GM12878 (cell line): ENCODE data around the gene SOX12. TPM values are rescaled to one million over a fixed set of nuclear protein-coding genes. Genes with fewer than 3 reads are reported as not detected.

Experiments used
- ATAC-seq: fragments of 200-7000 bp; cut with Tn5 transposase; 3 replicates; pipeline ENCODE4 v1.9.1; 2020; ENCODE audit warnings: mild to moderate bottlenecking, moderate library complexity
- BruUV-seq: library from RNA; stranded (reverse); fragments of 400-500 nt; replicated peaks from 2 replicates; lab custom pipeline; 2021; lab: Mats Ljungman, UMichigan
- CTCF ChIA-PET: fragments of 300-600 bp; sonication (Branson Sonifier 250); formaldehyde crosslinking; extraction: SDS; loops from one replicate; lab custom pipeline; 2021; ENCODE audit warnings: inconsistent platforms; lab: Yijun Ruan, JAX
- POLR2A ChIA-PET: fragments of 350-600 bp; formaldehyde crosslinking; extraction: SDS; loops from one replicate; lab custom pipeline; 2021; ENCODE audit warnings: inconsistent platforms; lab: Charles Lee
- RAD21 ChIA-PET: fragments of 300-600 bp; sonication (Branson Sonifier 250); formaldehyde crosslinking; loops from one replicate; lab custom pipeline; 2023; ENCODE audit warnings: antibody characterized with exemption; ENCODE audit not compliant: unreplicated experiment; lab: Charles Lee
- SMC1A ChIA-PET: fragments of 300-600 bp; sonication (Branson Sonifier 250); formaldehyde crosslinking; loops from one replicate; lab custom pipeline; 2023; ENCODE audit not compliant: unreplicated experiment, uncharacterized antibody; lab: Charles Lee
- DNase-seq: peaks from one replicate; pipeline ENCODE4 v3.0.0-alpha.2; 2011; ENCODE audit warnings: low read depth, low spot score
- FAIRE-seq: peaks from 3 replicates; lab custom pipeline; 2011; peaks lifted over from hg19 to GRCh38; lab: Jason Lieb, UNC
- H2AFZ ChIP-seq: 2 replicates; pipeline ENCODE4 v1.6.0; 2011; ENCODE audit warnings: low read depth, low read length, control low read depth; ENCODE audit not compliant: control insufficient read depth
- H3K27ac ChIP-seq: 2 replicates; pipeline ENCODE4 v1.5.1; 2011; ENCODE audit warnings: control low read depth; ENCODE audit not compliant: control insufficient read depth, insufficient read depth
- H3K27me3 ChIP-seq, 2 experiments: replicated peaks in 1 of 2; 2 replicates each; pipeline versions ENCODE4 v1.6.0 to v1.6.1; 2011; ENCODE audit warnings: low read length in 1 of 2; ENCODE audit not compliant: control insufficient read depth in 2 of 2, insufficient read depth in 2 of 2
- H3K36me3 ChIP-seq, 2 experiments: 2 replicates each; pipeline ENCODE4 v1.5.1; 2011; ENCODE audit warnings: low read length in 1 of 2; ENCODE audit not compliant: control insufficient read depth in 2 of 2, insufficient read depth in 2 of 2
- H3K4me1 ChIP-seq: 2 replicates; pipeline ENCODE4 v1.6.1; 2011; ENCODE audit warnings: mild to moderate bottlenecking, low read length, moderate library complexity, mixed read lengths; ENCODE audit not compliant: control insufficient read depth, insufficient read depth
- H3K4me2 ChIP-seq: 2 replicates; pipeline ENCODE4 v1.6.0; 2011; ENCODE audit warnings: control low read depth; ENCODE audit not compliant: control insufficient read depth, insufficient read depth
- H3K4me3 ChIP-seq: fragments of 200-600 bp; sonication (generic); 2 replicates; pipeline ENCODE4 v1.5.1; 2016
- H3K79me2 ChIP-seq: 2 replicates; pipeline ENCODE4 v1.6.0; 2011; ENCODE audit warnings: low read length; ENCODE audit not compliant: control insufficient read depth, insufficient read depth
- H3K9ac ChIP-seq: 2 replicates; pipeline ENCODE4 v1.8.0; 2011; ENCODE audit warnings: low read length, control low read depth, mixed read lengths; ENCODE audit not compliant: control insufficient read depth, insufficient read depth
- H3K9me3 ChIP-seq: replicated peaks from 3 replicates; pipeline ENCODE4 v1.5.1; 2011; ENCODE audit warnings: mild to moderate bottlenecking, low read length; ENCODE audit not compliant: control insufficient read depth, insufficient read depth
- H4K20me1 ChIP-seq: 2 replicates; pipeline ENCODE4 v1.6.0; 2011; ENCODE audit not compliant: control insufficient read depth, insufficient read depth
- ATF3 ChIP-seq: IDR thresholded peaks from 2 replicates; pipeline ENCODE4 v1.6.1; 2011; ENCODE audit warnings: low read depth, mild to moderate bottlenecking, low read length, moderate library complexity, borderline replicate concordance; ENCODE audit errors: extremely low read depth
- CBX3 ChIP-seq: fragments of 200-600 bp; sonication (generic); IDR thresholded peaks from 2 replicates; pipeline ENCODE4 v1.6.1; 2016; ENCODE audit warnings: low read depth, borderline replicate concordance
- CEBPZ ChIP-seq: fragments of 150-350 bp; IDR thresholded peaks from 2 replicates; pipeline ENCODE4 v1.6.1; 2016; ENCODE audit warnings: low read depth, low read length
- CREB1 ChIP-seq: IDR thresholded peaks from 2 replicates; pipeline ENCODE4 v1.6.1; 2012; ENCODE audit warnings: low read depth, mild to moderate bottlenecking, inconsistent platforms
- ELK1 ChIP-seq: IDR thresholded peaks from 2 replicates; pipeline ENCODE4 v1.6.1; 2012; ENCODE audit warnings: low read depth, low read length, improper control_type of control experiment
- HSF1 ChIP-seq: fragments of 150-350 bp; IDR thresholded peaks from 2 replicates; pipeline ENCODE4 v1.6.1; 2014; ENCODE audit warnings: mild to moderate bottlenecking, low read depth, low read length
- IRF4 ChIP-seq: IDR thresholded peaks from 2 replicates; pipeline ENCODE4 v1.6.1; 2011; ENCODE audit warnings: low read depth, low read length
- KLF5 ChIP-seq: fragments of 450-650 bp; IDR thresholded peaks from 2 replicates; pipeline ENCODE4 v1.6.1; 2014; ENCODE audit warnings: mild to moderate bottlenecking; ENCODE audit not compliant: partially characterized antibody
- MTA2 ChIP-seq: fragments of 450-650 bp; IDR thresholded peaks from 2 replicates; pipeline ENCODE4 v1.6.1; 2016; ENCODE audit warnings: low read depth, mild to moderate bottlenecking, moderate library complexity
- MYB ChIP-seq: fragments of 150-350 bp; IDR thresholded peaks from 2 replicates; pipeline ENCODE4 v1.6.1; 2014; ENCODE audit warnings: mild to moderate bottlenecking, low read depth, low read length, borderline replicate concordance
- NFXL1 ChIP-seq: fragments of 450-650 bp; IDR thresholded peaks from 2 replicates; pipeline ENCODE4 v1.6.1; 2017; ENCODE audit warnings: antibody characterized with exemption, mild to moderate bottlenecking, borderline replicate concordance
- PAX8 ChIP-seq: fragments of 450-650 bp; IDR thresholded peaks from 2 replicates; pipeline ENCODE4 v1.6.1; 2017; ENCODE audit warnings: mild to moderate bottlenecking, moderate library complexity
- RELA ChIP-seq: fragments of 450-650 bp; IDR thresholded peaks from 2 replicates; pipeline ENCODE4 v1.8.0; 2014; ENCODE audit warnings: borderline replicate concordance; ENCODE audit not compliant: partially characterized antibody
- RFX5 ChIP-seq: IDR thresholded peaks from 2 replicates; pipeline ENCODE4 v1.6.1; 2011; ENCODE audit warnings: low read depth, low read length, improper control_type of control experiment
- TBL1XR1 ChIP-seq: IDR thresholded peaks from 2 replicates; pipeline ENCODE4 v1.6.1; 2012; ENCODE audit warnings: low read depth, low read length, improper control_type of control experiment
- USF1 ChIP-seq: IDR thresholded peaks from 2 replicates; pipeline ENCODE4 v1.6.1; 2011; ENCODE audit warnings: borderline replicate concordance, low read depth, mild to moderate bottlenecking, moderate library complexity, mixed read lengths, low read length; ENCODE audit not compliant: insufficient read depth; ENCODE audit errors: extremely low read length
- ZNF207 ChIP-seq: fragments of 450-650 bp; IDR thresholded peaks from 2 replicates; pipeline ENCODE4 v1.6.1; 2014; ENCODE audit warnings: antibody characterized with exemption, mild to moderate bottlenecking, borderline replicate concordance
- ZZZ3 ChIP-seq: IDR thresholded peaks from 2 replicates; pipeline ENCODE4 v1.6.1; 2011; ENCODE audit warnings: low read depth; ENCODE audit not compliant: control insufficient read depth, insufficient read length
- WGBS: methylation state at CpG from one replicate; pipeline ENCODE4 v1.1.6; 2016; ENCODE audit warnings: low lambda C conversion rate; ENCODE audit not compliant: insufficient replicate concordance, insufficient coverage; ENCODE audit errors: missing lambda C conversion rate; 5-methylcytosine and 5-hydroxymethylcytosine counted together
- in situ Hi-C: fragments of 300-500 bp; cut with MboI; formaldehyde crosslinking; loops from 9 replicates; pipeline ENCODE4 v1.14.3; 2018; ENCODE audit warnings: mixed read lengths
- intact Hi-C: fragments of 100-400 bp; cut with micrococcal nuclease; formaldehyde crosslinking; loops from one replicate; pipeline ENCODE4 v1.14.2; 2022; ENCODE audit not compliant: unreplicated experiment
- polyA plus RNA-seq, 11 experiments: library from polyadenylated mRNA; depleted of rRNA in 4 of 11; unstranded in 6 of 11; stranded (reverse) in 5 of 11; fragments of >200 nt; fragmentation: Nextera tagmentation in 4 of 11; fragmentation: Illumina TruSeq in 1 of 11; extraction: Ambion mirVana in 4 of 11; extraction: Trizol in 1 of 11; gene quantifications; 1 replicate in 1 of 11; 2 replicates in 10 of 11; pipeline versions ENCODE4 v1.2.1 to v1.2.3, GENCODE V29; 2011 to 2016; ENCODE audit warnings: inconsistent platforms in 2 of 11, missing spikeins in 2 of 11, low read depth in 1 of 11
- total RNA-seq, 4 experiments: library from RNA; depleted of rRNA in 3 of 4; stranded (reverse); fragments of >200 nt in 3 of 4; fragmentation: Illumina TruSeq in 1 of 4; extraction: Trizol in 1 of 4; gene quantifications; 2 replicates each; pipeline versions ENCODE4 v1.2.1 to v1.2.3, GENCODE V29; 2013 to 2021

The SOX12 gene
- total and polyA plus RNA-seq, 10 of the 15 experiments (the other 5 are each of a cell fraction or from before 2014, with no cell fraction given): 0.50 to 17.9 (median 1.4) TPM

GRCh38 chr20:289693-290083 is 35.7 kb upstream of the SOX12 start:
- Histone ChIP-seq H3K4me3 (peak overlapping the region; percentile 91), H3K27ac (peak overlapping the region; percentile 83), H2AFZ (peak overlapping the region; percentile 99), H3K9ac (peak overlapping the region; percentile 97), H3K4me1 (peaks cover 13% of the 10 kb centered on the region), H4K20me1 (no peaks in the 10 kb centered on the region), H3K79me2 (peaks cover 4% of the 10 kb centered on the region), H3K9me3 (no peaks in the 10 kb centered on the region), H3K36me3 (no peaks in the 10 kb centered on the region), H3K27me3 (no peaks in the 10 kb centered on the region), H3K4me2 (peak overlapping the region; percentile 98)
- ChIA-PET POLR2A (interaction anchor here (1.2 to 1.4 kb wide), 2 partner anchors 11 to 35 kb away, joined by 3 read pairs; no protein-coding TSS in a partner anchor), RAD21 (interaction anchor here (0.8 kb wide), 1 partner anchor 41 kb away, joined by 3 read pairs; no protein-coding TSS in a partner anchor), CTCF (interaction anchor here (0.6 to 1.3 kb wide), 2 partner anchors 23 to 25 kb away, joined by 3 read pairs; no protein-coding TSS in a partner anchor), SMC1A (interaction anchor here (0.9 kb wide), 1 partner anchor 23 kb away, joined by 3 read pairs; no protein-coding TSS in a partner anchor)
- ATAC-seq (no peak), DNase-seq (no peak), FAIRE-seq (no peak)
- intact Hi-C loops: loop anchor here (1.0 kb wide), 1 partner anchor 38 kb away; no protein-coding TSS in a partner anchor
- in situ Hi-C loops: no loop called here
- 2% methylated on average over 2 of the region's 2 CpGs for WGBS
- no TSS peak for BruUV-seq
- no peak for TF ChIP-seq ZZZ3
- TF ChIP-seq ZNF207: no peak
- TF ChIP-seq RELA: no peak
- TF ChIP-seq USF1: no peak
- TF ChIP-seq HSF1: no peak
- TF ChIP-seq MYB: no peak
- no peak for TF ChIP-seq CBX3
- no peak for TF ChIP-seq ATF3
- TF ChIP-seq PAX8: no peak
- TF ChIP-seq RFX5: no peak
- TF ChIP-seq IRF4: no peak
- TF ChIP-seq KLF5: no peak
- no peak for TF ChIP-seq TBL1XR1
- TF ChIP-seq NFXL1: no peak
- TF ChIP-seq ELK1: no peak
- TF ChIP-seq CEBPZ: no peak
- TF ChIP-seq MTA2: no peak
- TF ChIP-seq CREB1: no peak
